Fibroblast of skin of abdomen (primary cell): Measurements from ENCODE around the gene SMPDL3B.

Source experiments
- DNase-seq: peaks from one replicate; pipeline ENCODE4 v3.0.0-alpha.2; 2013

Gene SMPDL3B

DNA sequence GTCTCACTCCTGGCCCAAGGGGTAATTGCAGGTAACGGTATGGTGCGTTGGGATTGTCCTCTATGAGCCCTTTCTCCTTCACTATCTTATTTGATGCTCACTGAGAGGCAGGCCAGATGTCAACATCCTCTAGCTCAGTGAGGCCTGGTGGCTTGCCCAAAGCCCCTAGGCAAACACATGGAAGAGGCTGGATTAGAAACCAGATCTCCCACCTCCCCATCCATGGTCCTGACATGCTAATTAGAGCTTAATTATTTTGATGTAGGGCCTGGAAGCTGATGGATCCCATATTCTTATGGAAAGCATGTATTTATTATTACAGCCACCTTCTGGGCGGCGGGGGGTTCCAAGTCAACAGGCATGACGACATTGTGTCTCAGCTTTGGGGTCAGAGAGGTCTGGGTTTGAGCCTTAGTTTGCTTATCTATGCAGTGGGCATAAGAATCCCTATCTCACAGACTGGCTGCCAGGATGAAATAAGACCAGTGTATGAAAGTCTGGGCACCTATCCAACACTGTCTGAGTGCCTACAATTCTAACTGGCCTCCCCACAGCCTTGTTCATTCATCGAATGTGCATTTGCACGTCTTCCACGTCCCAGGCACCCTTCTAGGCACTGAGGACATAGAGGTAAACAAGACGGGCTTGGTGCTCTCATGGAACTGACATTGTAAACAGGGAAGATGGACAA, 6.2 kb downstream of the SMPDL3B start:
- DNase-seq, result no peak

DNA sequence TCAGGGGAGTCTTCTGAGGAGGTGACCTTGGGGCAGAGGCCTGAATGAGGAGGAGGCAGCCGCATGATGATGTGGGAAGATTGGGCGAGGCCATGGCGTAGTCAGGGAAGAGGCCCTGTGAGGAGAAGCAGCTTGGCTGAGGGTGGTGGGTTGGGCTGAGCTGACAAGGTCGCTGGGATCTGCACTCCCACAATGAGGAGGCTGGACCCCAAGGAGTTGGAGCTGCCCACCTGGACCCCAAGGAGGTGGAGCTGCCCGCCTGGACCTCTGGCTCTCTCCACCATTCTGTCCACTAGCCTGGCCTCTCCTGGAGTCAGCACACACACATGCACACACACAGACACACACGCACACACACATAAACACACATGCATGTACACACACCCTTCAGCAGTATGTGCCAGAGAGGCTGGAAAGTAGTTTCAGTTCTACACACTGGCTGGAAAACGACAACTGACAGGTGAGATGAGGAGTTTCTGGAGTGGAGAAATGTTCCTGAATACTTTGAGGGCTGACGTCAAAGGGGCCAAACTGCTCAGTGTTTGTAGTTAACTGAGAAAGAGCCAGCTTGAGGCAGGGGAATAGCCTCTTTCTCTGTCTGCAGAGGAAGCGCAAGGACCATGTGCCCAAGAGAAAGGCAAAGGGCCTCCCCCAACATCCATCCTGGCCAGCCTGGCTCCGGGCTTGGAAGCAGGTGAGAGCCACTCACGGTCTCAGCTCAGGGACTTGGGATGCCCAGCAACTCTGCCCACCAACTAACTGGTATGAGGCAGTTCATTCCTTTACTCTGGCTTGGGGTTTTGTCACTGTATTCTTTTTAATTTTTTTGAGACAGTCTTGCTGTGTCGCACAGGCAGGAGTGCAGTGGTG, 7.1 kb downstream of the SMPDL3B start:
- no peak for DNase-seq

DNA sequence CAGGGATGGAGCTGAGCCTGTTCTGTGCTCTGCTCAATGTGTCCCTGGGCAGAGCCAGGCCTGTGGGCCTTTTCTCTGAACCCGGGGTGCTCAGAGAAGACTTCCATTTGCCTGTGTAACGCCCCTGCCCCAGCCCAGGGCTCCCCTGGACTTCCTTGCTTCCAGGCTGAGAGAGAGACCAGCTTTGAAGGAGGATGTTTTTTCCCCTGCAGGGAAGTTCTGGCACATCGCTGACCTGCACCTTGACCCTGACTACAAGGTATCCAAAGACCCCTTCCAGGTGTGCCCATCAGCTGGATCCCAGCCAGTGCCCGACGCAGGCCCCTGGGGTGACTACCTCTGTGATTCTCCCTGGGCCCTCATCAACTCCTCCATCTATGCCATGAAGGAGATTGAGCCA, 10.2 kb downstream of the SMPDL3B start:
- no peak for DNase-seq

DNA sequence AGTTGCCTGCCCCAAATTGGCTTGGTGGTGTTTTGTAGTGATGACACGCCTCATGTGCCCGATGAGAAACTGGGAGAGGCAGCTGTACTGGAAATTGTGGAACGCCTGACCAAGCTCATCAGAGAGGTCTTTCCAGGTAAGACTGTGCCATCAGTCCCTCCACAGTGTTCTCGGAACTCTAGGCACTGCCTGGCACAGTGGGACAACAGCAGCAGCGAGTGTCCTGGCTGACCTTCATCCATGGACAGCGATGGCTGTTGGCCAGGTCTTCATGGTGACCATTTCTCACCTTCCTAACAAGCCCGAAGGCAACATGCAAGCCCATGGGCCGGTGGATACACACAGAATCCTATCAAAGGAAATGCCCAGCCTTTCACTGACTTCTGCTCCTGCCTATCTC, 14.2 kb downstream of the SMPDL3B start:
- DNase-seq, result no peak

DNA sequence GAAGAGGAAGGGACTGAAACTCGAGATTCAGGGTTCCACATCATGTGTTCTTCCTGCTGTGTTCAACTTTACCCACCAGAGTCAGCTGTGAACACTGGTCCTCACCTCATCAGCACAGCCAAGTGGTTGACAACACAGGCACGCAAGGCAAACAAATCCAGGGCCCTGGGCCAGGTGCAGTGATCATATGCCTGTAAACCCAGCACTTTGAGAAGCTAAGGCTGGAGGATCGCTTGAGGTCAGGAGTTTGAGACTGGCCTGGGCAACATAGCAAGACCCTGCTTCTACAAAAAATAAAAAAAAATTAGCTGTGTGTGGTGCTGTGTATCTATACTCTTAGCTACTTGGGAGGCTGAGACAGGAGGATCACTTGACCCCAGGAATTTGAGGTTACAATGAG, 16.6 kb downstream of the SMPDL3B start:
- DNase-seq, result no peak

DNA sequence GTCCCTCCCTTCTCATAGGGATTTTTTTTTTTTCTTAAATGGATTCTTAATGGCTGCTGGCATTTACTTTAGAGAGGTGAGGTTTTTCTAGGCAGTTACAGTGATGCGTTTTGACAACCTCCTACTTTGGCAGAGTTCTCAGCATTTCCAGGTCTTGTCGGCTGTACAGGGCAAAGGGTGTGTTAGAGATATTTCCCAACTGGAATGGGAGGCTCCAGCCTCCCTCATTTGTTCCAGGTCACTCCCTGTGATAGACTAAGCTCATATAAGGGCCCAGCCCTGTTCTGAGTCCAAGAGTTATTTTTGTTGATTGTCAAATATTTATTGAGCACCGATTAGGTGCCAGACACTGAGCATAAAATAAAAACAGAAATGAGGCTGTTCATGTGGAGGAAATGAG, 17.3 kb downstream of the SMPDL3B start:
- no peak for DNase-seq

DNA sequence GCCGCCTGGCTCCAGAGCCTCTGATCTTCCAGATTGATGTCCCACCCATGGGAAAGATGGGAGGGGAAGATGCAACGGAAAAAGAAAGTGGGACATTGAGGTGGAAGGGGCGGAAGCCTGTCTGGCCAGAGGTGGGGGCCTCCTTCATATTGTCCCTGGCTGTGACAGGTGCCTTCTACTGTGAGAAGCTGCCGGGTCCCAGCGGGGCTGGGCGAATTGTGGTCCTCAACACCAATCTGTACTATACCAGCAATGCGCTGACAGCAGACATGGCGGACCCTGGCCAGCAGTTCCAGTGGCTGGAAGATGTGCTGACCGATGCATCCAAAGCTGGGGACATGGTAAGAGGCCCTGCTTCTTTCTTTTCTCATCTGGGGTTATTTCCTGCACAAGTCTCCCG, 19.4 kb downstream of the SMPDL3B start:
- no peak for DNase-seq

DNA sequence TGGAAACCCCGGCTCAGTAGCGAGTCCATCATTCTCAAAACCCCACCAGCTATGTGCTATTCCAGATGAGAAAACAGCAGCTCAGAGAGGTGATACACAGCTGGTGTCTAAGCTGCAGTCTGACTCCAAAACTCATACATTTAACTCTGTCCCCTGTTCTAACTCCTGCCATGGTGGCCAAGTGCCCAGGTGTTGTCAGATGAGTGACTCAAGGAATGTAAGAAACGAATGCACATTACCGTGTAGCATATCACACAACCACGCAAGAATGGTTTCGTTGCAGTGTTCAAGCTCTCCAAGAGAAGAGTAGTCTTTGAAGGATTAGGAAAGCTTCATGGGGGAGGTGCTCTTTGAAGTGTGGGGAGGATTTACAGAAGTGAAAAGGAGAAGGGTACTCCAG, 20.3 kb downstream of the SMPDL3B start:
- no peak for DNase-seq

DNA sequence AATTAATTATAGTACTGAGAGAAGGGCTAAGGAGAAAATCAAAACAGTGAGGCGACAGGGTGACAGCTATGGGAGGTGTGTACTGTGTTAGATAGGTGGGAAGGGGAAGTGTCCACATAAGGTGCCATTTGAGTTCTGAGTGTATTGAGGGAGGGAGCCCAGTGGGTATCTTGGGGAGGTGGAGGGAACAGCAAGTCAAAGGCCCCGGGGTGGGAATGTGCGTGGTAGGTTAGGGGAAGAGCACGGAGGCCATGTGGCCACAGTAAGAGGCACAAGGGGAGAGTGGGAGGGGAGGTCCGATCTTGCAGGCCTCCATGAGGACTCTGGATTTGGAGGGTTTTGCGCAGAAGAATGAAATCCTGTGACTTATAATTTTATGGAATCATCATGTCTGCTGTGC, 22.0 kb downstream of the SMPDL3B start:
- no peak for DNase-seq

DNA sequence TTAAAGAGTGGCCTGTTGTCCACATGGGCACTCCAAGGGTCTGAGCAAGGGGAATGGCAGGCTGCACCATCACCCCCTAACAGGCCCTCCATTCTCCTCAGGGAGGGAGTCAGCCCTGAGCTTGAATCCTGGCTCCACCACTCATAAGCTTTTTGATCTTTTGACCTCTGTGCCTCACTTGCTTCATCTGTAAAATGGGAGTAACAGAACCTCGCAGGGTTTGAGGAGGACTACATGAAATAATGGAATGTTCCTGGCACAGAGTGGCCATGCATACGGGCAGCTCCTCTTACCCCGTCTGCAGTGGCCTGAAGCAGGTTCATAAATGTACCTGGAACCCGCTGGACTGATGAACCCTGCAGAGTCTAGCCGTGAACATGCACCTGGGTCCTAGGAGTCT, 22.9 kb downstream of the SMPDL3B start:
- no peak for DNase-seq

DNA sequence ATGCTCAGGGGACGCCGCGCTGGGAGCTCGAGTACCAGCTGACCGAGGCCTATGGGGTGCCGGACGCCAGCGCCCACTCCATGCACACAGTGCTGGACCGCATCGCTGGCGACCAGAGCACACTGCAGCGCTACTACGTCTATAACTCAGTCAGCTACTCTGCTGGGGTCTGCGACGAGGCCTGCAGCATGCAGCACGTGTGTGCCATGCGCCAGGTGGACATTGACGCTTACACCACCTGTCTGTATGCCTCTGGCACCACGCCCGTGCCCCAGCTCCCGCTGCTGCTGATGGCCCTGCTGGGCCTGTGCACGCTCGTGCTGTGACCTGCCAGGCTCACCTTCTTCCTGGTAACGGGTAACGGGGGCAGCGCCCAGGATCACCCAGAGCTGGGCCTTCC, 23.7 kb downstream of the SMPDL3B start:
- DNase-seq, result no peak

DNA sequence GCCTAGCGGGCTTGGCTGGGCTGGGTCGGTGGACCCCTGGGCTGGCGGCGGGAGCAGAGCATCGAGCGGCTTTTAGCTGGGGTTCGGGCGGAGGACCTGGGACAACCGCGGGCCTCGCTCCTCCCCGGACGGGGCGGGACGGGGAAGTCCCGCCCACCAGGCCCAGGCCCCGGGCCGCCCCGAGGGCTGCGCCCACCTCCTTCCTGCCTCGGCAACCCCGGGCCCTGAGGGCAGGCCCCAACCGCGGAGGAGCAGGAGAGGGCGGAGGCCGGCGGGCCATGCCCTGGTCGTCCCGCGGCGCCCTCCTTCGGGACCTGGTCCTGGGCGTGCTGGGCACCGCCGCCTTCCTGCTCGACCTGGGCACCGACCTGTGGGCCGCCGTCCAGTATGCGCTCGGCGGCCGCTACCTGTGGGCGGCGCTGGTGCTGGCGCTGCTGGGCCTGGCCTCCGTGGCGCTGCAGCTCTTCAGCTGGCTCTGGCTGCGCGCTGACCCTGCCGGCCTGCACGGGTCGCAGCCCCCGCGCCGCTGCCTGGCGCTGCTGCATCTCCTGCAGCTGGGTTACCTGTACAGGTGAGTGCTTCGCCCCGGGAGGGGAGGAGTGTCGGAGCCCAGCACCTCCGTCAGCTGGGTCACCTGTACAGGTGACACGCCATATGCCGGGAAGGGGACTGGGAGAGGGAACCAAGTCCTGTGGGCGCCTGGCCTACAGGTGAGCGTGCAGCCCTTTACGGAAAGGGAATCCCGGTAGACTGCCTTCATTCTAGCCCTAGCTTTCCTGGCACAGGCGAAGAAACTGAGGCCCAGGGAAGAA, 25.2 kb downstream of the SMPDL3B start, which contains the start of gene XKR8:
XKR8 (plus strand) TSS at position 182 of the 812 bp plus-strand sequence; CDS start at position 279, 97 bp downstream.
- peak; percentile 78 for DNase-seq

DNA sequence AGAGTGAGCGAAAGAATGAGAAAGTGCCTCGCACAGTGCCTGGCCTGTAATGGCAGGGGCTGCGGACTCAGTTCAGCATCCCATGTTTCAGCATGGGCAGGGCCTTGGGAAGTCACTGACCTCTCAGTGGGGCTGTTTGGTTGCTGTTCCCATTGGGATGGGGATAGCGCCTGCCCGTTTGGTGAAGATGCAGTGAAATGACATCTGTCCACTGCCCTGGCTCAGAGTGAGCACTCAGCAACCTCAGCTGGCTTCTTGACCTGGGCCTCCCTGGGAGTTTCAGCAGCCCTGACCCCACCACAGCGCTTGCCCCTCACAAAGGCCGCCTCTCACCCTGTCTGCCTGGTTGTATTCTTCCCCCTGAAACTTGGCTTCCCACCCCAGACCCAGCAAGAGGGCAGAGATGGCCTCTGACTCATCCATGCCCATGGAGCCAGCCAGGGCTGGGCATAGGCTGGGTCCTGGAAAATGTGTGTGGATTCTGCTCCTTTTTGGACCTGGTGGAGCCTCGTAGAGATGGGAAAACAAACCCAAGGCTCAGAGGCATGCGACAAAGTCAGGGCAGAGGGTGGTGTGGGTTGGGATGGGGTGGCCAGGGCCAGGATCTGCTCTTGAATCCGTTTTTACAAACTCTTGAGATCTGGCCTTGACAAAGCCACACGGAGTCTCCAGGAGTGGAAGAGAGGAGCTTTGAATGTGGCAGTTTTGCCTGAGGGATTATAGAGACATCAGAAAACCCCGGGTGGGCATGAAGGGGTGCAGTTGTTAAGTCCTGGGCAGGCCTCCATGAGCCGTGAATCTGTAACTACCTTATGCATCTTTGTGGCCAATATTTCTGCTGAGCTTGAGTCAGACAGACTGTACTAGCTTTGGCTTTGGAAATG, 26.2 kb downstream of the SMPDL3B start:
- no peak for DNase-seq

DNA sequence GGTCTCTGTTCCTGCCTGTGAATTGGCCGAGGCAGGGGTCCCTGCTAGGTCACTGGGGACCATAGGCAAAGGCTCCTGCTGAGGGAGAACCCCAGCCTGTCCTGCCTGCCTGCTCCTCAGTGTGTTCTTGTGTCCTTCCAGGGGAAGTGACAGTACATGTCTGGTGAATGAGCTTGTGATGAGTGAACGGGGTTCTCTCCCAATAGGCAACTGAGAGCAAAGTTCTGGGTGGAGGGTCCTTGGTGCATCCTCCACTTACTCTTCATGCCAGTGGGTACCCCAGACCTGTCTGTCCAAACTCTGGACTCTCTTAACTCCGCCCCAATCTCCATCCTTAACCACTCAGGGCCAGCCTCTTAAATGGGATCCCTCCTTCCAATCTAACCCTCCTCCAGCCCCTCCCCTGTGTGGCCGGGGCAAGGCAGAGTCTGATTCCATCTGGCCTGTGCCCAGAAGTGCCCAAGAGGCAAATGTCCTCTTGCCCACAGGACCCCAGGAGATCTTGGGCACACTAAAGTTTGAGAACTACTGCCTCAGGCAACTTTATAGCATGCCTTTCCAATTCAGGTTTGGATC, 26.9 kb downstream of the SMPDL3B start:
- DNase-seq, result no peak

DNA sequence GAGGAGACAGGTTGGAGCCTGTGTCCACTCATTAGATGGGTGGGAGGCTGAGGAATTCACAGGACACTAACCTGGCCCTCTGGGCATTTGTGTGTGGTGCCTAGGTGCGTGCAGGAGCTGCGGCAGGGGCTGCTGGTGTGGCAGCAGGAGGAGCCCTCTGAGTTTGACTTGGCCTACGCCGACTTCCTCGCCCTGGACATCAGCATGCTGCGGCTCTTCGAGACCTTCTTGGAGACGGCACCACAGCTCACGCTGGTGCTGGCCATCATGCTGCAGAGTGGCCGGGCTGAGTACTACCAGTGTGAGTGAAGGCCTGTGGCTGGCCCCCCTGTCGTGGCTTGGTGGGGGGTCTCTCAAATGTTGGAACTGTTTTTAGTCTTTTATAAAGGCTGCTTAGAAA, 28.6 kb downstream of the SMPDL3B start:
- no peak for DNase-seq

DNA sequence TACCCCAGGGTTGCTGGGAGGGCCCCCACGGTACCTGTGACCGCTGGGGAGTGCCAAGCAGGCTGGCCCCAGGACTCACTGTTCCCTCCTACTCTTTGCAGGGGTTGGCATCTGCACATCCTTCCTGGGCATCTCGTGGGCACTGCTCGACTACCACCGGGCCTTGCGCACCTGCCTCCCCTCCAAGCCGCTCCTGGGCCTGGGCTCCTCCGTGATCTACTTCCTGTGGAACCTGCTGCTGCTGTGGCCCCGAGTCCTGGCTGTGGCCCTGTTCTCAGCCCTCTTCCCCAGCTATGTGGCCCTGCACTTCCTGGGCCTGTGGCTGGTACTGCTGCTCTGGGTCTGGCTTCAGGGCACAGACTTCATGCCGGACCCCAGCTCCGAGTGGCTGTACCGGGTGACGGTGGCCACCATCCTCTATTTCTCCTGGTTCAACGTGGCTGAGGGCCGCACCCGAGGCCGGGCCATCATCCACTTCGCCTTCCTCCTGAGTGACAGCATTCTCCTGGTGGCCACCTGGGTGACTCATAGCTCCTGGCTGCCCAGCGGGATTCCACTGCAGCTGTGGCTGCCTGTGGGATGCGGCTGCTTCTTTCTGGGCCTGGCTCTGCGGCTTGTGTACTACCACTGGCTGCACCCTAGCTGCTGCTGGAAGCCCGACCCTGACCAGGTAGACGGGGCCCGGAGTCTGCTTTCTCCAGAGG, 31.8 kb downstream of the SMPDL3B start:
- no peak for DNase-seq

DNA sequence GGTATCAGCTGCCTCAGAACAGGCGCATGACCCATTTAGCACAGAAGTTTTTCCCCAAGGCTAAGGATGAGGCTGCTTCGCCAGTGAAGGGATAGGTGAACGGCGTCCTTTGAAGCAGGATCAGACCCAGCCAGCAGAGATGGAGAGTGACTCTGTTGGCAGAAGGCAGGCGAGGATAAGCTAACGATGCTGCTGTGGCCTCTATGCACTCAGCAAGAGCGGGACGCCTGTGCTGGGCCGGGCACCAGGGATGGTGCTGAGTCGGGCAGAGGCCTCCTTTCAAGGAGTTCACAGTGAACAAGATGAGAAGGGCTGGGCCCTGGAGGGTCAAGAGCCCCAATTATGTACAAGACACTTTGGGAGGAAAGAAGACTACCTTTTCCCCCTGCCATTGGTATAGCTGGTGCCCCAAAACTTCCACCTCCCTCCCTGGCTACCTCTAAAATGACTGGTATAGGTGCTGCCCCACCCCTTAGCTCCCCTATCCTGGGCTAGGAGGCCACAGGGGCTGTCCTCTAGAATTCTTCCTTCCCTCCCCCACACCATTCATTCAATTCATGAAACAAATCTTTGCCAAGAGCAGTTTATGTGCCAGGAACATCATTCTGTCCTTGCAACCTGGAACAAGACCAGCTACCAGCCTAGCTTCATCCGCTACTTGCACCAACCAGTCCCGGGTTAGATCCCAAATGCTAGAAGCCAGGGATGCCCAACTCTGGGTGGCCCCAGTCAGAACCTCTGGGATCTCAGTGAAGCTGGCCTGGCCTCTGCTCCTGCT, 32.5 kb downstream of the SMPDL3B start:
- DNase-seq, result no peak

DNA sequence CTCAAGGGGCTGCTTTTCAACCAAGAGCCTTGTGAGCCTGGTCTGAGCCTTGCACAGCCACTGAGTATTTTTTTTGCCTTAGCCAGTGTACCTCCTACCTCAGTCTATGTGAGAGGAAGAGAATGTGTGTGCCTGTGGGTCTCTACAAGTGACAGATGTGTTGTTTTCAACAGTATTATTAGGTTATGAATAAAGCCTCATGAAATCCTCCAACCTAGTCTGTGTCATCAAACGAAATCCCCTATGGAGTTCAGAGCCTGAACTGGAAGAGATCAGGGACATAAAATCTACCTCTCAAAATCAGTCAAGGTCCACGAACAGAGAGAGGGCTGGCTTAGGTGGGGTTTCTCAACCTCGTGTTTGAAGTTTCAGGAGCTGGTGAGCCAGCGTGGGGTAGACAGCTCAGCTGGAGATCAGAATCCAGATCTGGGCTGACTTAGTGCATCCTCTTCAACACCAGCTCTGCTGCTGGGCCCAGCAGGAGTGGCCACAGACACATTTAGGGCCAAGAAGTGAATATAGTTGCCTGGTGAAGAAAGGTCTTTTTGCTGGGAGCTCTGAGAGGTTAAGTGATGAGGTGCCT, 33.2 kb downstream of the SMPDL3B start:
- no peak for DNase-seq

DNA sequence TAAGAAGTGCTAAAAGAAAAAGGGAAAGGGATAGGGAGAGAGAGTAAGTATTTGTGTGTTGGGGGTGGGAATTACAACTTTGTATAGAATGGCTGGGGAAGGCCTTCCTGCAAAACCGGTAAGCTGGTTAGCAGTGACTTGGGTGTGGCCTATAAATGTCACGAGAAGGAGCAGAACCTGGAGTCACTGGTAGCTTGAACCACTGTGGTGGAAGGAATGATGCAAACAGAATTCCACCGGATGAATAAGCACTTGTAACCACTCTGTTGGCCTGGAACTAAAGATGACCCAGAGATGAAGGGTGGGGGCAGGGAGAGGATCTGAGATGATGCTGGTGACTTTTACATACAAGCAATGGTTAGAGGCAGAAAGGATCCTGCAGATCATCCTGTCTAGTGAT, 33.9 kb downstream of the SMPDL3B start:
- peak; percentile 85 for DNase-seq

DNA sequence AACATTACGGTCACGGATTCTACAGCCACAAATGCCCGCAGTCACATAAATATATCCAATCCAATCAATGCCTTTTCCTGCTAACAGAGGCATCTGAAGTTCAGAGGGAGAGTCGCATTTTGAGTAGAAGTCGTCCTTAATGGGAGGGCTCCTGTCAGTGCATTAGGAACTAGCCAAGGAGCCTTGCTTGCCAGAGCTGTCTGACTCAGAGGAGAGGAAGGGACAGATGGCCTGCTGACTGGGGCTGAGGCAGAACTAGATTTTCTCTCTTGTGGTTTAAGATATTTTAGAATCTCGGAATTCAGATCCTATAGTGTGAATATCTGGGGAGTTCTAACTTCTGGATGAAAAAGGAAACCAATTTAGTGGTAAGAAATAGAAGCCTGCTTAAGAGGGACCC, 35.6 kb downstream of the SMPDL3B start:
- peak; percentile 86 for DNase-seq
